GM10266 (cell line): Measurements from ENCODE around the gene MIPEP.

Experiments
- DNase-seq: peaks from one replicate; pipeline ENCODE4 v3.0.0; 2012; ENCODE audit errors: extremely low spot score
- TF ChIP-seq, protein P1 (sequence below): IDR thresholded peaks from 2 replicates; pipeline ENCODE4 v1.5.1; 2012; ENCODE audit warnings: mild to moderate bottlenecking, low read depth; ENCODE audit not compliant: control insufficient read depth, insufficient read depth; ENCODE audit errors: missing control alignments

The MIPEP gene

DNA sequence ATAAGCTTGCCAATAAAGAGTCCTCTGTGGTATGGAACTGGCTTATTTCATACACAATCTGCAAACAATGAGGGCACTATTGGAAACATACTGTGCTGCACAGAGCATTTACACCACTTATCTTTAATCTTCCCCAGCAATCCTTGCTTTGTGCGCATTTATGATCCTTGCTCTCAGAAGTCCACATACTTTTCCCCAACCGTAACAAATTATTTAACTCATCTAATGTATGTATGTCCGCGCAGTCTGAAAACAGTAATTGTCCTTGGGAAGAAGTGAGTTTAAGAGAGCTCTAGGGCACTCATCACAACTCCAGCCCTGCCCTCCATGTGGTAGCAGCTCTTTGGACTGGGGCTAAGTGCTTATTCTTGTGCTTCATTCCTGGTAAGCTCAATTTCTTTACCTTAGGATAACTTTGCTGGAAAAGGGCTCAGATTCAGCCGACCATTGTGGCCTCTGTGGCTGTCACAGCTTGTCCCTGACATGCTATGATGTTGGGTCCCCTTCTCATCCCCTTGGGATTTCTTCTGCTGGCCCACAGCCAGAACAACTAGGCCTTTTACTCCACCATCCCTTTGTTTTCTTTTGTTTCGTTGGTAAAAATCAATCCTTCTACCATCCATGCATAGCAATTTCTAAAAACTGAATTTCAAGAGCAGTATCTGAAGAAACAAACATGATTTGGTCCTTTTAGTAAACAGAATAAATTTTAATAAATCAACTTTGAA lies 166.3 kb downstream of the MIPEP start:
- DNase-seq = no peak
- TF ChIP-seq, protein P1, sequence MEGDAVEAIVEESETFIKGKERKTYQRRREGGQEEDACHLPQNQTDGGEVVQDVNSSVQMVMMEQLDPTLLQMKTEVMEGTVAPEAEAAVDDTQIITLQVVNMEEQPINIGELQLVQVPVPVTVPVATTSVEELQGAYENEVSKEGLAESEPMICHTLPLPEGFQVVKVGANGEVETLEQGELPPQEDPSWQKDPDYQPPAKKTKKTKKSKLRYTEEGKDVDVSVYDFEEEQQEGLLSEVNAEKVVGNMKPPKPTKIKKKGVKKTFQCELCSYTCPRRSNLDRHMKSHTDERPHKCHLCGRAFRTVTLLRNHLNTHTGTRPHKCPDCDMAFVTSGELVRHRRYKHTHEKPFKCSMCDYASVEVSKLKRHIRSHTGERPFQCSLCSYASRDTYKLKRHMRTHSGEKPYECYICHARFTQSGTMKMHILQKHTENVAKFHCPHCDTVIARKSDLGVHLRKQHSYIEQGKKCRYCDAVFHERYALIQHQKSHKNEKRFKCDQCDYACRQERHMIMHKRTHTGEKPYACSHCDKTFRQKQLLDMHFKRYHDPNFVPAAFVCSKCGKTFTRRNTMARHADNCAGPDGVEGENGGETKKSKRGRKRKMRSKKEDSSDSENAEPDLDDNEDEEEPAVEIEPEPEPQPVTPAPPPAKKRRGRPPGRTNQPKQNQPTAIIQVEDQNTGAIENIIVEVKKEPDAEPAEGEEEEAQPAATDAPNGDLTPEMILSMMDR = no peak

DNA sequence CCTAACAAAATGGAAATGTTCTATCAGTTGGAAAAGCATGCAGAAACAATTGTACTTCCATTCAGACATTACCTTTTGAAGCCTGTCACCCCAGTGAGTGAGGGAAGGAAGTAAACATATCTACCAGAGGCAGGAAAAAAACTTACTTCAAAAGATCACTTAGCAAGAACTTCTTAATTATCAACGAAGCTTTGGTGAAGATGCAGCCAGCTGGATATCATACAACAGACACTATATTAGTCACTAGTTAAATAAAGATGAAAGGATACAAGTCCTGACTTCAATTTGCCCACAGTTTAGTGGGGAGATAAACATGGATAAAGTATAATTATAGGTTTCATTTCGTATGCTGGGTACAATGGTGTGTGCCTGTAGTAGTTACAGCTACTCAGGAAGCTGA lies 170.2 kb downstream of the MIPEP start:
- TF ChIP-seq, protein P1 = no peak
- DNase-seq = no peak

DNA sequence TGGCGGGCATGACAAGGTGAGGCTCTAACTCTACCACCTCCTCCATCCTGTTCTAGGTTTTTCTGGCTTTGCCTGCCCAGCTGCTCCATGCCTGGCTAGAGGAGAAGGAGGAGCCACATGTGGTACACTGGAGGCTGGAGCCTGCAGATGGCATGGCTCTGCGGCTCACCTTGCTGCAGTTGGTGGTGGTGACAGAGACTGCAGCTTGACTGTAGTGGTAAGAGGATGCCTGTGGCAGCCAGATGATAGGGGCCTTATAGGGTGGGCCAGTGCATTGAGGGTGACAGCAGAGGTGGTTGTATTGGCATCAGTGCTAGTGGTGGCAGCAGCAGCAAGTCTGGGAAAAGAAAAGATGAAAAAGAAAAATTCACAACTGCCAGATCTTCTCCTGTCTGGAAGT lies 172.8 kb downstream of the MIPEP start:
- TF ChIP-seq, protein P1 = no peak
- no peak for DNase-seq

DNA sequence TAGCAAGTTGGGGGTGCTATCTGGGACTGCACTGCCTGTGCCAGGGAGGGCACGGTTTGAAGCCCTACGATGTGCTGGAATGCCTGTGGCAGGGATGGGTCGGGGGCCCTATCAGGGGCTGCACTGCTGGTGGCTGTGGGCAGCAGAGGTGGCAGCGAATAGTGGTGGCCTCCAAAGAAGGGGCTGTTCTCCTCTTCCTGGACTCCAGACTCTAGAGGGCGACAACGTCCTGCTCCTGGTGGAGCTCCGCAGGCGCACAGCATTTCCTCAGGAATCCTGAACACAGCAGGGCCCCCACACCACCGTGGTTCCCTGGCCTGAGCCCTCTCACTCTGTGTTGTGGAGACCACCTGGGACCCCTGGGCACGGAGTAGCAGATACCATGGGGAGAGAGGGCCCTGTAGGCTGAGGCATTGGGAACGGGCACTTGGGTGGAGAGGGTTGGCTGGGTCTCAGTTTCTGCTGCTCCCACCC lies 173.4 kb downstream of the MIPEP start:
- TF ChIP-seq, protein P1 = peak; percentile 47
- DNase-seq = no peak

DNA sequence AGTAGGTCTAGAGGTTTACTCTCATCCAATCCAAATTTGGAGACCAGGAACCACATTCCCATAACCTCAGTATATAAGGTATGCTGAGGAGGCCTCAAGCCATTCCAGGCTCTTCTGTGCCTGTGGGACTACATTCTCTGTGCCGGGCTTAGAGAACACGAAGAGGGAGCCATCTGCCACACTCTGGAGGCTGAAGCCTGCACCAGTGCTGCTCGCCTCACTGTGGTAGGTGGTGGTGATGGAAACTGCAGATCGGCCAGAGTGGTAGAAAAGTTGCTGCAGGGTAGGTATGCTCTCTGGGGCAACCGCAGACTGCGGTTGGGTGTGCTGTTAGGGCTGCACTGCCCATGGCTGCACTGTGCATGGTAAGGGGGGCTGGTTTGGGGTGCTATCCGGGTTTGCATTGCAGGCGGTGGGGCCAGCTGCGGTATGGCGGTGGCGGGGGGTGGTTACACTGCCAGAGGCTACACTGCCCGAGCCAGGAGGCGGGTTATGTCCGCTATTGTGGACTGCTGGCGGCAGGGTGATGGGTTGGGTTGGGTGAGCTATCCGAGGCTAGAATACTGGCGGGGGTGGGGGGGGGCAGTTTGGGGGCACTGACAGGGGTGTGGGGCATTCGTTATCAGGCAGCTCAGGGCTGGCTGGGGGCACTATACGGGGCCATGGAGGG lies 174.0 kb downstream of the MIPEP start:
- TF ChIP-seq, protein P1 = no peak

DNA sequence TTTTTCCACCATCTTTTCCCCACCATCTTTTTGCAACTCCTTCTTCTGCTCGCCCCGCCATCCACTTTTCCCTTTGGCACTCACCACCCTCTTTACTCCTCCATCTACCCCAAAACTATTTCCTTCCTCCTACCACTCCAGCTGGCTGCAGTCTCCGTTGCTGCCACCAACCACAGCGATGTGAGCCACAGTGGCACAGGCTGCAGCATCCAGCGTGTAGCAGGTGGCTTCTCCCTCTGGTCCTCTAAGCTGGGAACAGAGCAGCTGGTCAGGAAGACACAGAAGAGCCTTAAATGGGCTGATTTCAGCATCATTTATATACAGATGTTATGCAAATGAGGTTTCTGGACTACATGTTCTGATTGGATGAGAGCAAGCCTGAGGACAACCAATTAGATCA lies 174.5 kb downstream of the MIPEP start:
- TF ChIP-seq, protein P1 = no peak
- no peak for DNase-seq

More for the DNA sequence above, 174.0 kb downstream of the MIPEP start:
- no peak for DNase-seq

DNA sequence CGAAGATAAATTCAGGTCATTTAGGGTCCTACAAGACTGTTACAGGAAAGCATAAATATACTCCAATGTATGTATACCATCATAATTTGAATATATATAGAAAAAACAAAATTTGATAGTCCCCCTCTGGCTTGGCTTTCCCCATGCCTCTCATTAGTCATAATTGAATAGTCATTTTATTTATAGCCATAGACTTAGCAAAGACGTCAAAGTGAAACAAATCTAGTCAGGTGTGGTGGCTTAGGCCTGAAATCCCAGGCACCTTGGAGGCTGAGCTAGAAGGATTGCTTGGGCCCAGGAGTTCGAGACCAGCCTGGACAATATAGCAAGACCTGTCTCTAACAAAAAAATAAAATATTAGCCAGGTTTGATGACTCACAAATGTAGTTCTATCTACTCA lies 177.8 kb downstream of the MIPEP start:
- TF ChIP-seq, protein P1 = no peak
- DNase-seq = no peak
